LNCaP clone FGC (cell line): ENCODE measurements around the gene KCNJ6.

ENCODE experiments used
- DNase-seq: peaks from one replicate; pipeline ENCODE4 v3.0.0-alpha.2; 2011; ENCODE audit warnings: low read depth
- H3K4me3 ChIP-seq: 2 replicates; pipeline ENCODE4 v1.5.1; 2011; ENCODE audit warnings: mild to moderate bottlenecking, low read depth, low read length, control low read depth
- CTCF ChIP-seq: IDR thresholded peaks from 2 replicates; pipeline ENCODE4 v1.5.1; 2012; ENCODE audit warnings: mild to moderate bottlenecking; ENCODE audit not compliant: control insufficient read depth, insufficient read depth; ENCODE audit errors: extremely low read depth

KCNJ6 gene

GRCh38 chr21:37788503-37788902 is 127.8 kb downstream of the KCNJ6 start:
- H3K4me3 ChIP-seq = no peak overlapping the region
- no peak for TF ChIP-seq CTCF
- no peak for DNase-seq

GRCh38 chr21:37787456-37787855 is 128.8 kb downstream of the KCNJ6 start:
- no peak overlapping the region for H3K4me3 ChIP-seq
- no peak for TF ChIP-seq CTCF
- no peak for DNase-seq

- DNase-seq = no peak
- no peak overlapping the region for H3K4me3 ChIP-seq
- TF ChIP-seq CTCF = no peak
Observed at GRCh38 chr21:37784591-37785318, 131.5 kb downstream of the KCNJ6 start.

- no peak overlapping the region for H3K4me3 ChIP-seq
- no peak for DNase-seq
- TF ChIP-seq CTCF = no peak
Observed at GRCh38 chr21:37783016-37783415, 133.2 kb downstream of the KCNJ6 start.

- no peak for DNase-seq
- TF ChIP-seq CTCF = no peak
- no peak overlapping the region for H3K4me3 ChIP-seq
Observed at GRCh38 chr21:37780991-37781983, 135.0 kb downstream of the KCNJ6 start.

- DNase-seq = no peak
- TF ChIP-seq CTCF = no peak
- no peak overlapping the region for H3K4me3 ChIP-seq
Observed at GRCh38 chr21:37771181-37771580, 145.1 kb downstream of the KCNJ6 start.
